Psoas muscle (tissue), 8 donors: ENCODE measurements around the gene UPF2. TPM values are rescaled to one million over a fixed set of nuclear protein-coding genes. Genes with fewer than 3 reads are reported as not detected.

ENCODE experiments used
- ATAC-seq, 4 donors: fragments of 200-7000 bp; cut with Tn5 transposase; one replicate each; pipeline ENCODE4 v1.9.1; 2020; ENCODE audit warnings: moderate library complexity in 3 of 4, mild to moderate bottlenecking in 2 of 4
- DNase-seq, 2 donors: peaks; one replicate each; pipeline ENCODE4 v3.0.0-alpha.2; 2020
- H3K27ac ChIP-seq: fragments of 200-600 bp; one replicate; pipeline ENCODE4 v1.8.0; 2022
- H3K27me3 ChIP-seq, 3 donors: fragments of 200-600 bp in 1 of 3; one replicate each; pipeline versions ENCODE4 v1.6.1 to v1.8.0; 2013 to 2022; ENCODE audit warnings: low read length in 2 of 3, mild to moderate bottlenecking in 2 of 3, moderate library complexity in 1 of 3; ENCODE audit not compliant: insufficient read depth in 3 of 3
- H3K36me3 ChIP-seq, 2 donors: fragments of 200-600 bp in 1 of 2; one replicate each; pipeline versions ENCODE4 v1.6.1 to v1.8.0; 2013 to 2022; ENCODE audit warnings: low read depth in 1 of 2, mild to moderate bottlenecking in 1 of 2, moderate library complexity in 1 of 2; ENCODE audit not compliant: insufficient read depth in 1 of 2
- H3K4me1 ChIP-seq: fragments of 200-600 bp; one replicate; pipeline ENCODE4 v1.8.0; 2022
- H3K4me3 ChIP-seq: fragments of 200-600 bp; one replicate; pipeline ENCODE4 v1.8.0; 2022; ENCODE audit warnings: mild to moderate bottlenecking
- H3K9me3 ChIP-seq: fragments of 200-600 bp; one replicate; pipeline ENCODE4 v1.8.0; 2022
- WGBS, 3 donors: extraction: QIAGEN DNeasy Blood & Tissue Kit; methylation state at CpG; one replicate each; pipeline versions ENCODE4 v1.1.6 to v1.1.7; 2013; 5-methylcytosine and 5-hydroxymethylcytosine counted together
- intact Hi-C, 2 donors: fragments of 100-400 bp; cut with DNase I; formaldehyde crosslinking; loops; one replicate each; pipeline versions ENCODE4 v1.11.0 to v1.14.2; 2022
- polyA plus RNA-seq, 3 donors: library from polyadenylated mRNA; stranded (reverse); fragments of 200-250 nt; gene quantifications; one replicate each; pipeline ENCODE4 v1.2.3, GENCODE V29; 2013
- total RNA-seq, 4 donors: library from RNA; stranded (reverse); fragmentation: NEBNext Ultra II Directional in 2 of 4; extraction: Animal tissue kit (Norgen Biotek cat#: 25700) in 2 of 4; gene quantifications; one replicate each; pipeline versions ENCODE4 v1.2.1 to v1.2.4, GENCODE V29; 2021 to 2023
- TF ChIP-seq, protein P1 (sequence below): fragments of 200-600 bp; IDR thresholded peaks from one replicate; pipeline ENCODE4 v1.8.0; 2022; ENCODE audit warnings: antibody characterized with exemption
- donor health status: healthy with polysubstance abuse.
- donor health status: DM: no; HTN: no; CAD: no; lungs with moderate emphysema.
- donor health status: Bipolar disorder and iron deficiency.
- donor health status: healthy.
- donor health status: DM: yes; HTN: yes; CAD: no.
- donor health status: DM: no; HTN: no; CAD: no.
- donor health status: DM: no; HTN: no; CAD: no.
- donor health status: DM: yes; HTN: yes; CAD: no.

UPF2 gene
- total and polyA plus RNA-seq, 7 donors: 12.7 to 35.1 (median 23.6) TPM

- peaks cover 6% of the 10 kb centered on the region for H3K4me1 ChIP-seq
- TF ChIP-seq, protein P1, sequence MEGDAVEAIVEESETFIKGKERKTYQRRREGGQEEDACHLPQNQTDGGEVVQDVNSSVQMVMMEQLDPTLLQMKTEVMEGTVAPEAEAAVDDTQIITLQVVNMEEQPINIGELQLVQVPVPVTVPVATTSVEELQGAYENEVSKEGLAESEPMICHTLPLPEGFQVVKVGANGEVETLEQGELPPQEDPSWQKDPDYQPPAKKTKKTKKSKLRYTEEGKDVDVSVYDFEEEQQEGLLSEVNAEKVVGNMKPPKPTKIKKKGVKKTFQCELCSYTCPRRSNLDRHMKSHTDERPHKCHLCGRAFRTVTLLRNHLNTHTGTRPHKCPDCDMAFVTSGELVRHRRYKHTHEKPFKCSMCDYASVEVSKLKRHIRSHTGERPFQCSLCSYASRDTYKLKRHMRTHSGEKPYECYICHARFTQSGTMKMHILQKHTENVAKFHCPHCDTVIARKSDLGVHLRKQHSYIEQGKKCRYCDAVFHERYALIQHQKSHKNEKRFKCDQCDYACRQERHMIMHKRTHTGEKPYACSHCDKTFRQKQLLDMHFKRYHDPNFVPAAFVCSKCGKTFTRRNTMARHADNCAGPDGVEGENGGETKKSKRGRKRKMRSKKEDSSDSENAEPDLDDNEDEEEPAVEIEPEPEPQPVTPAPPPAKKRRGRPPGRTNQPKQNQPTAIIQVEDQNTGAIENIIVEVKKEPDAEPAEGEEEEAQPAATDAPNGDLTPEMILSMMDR: no peak
- intact Hi-C loops: no loop called here
- WGBS, 3 donors: 77 to 82% (median 80%) methylated on average over 12 to 13 of the region's 13 CpGs
- no peaks in the 10 kb centered on the region for H3K9me3 ChIP-seq
- ATAC-seq (no peak), DNase-seq (peak in 1 of 2 donors; percentile 43)
- H3K27me3 ChIP-seq: no peaks in the 10 kb centered on the region
- no peak overlapping the region for H3K4me3 ChIP-seq
- H3K36me3 ChIP-seq: no peaks in the 10 kb centered on the region
- H3K27ac ChIP-seq: no peak overlapping the region
Measured at GRCh38 chr10:11877591-11877905, 165.1 kb downstream of the UPF2 start.

DNA sequence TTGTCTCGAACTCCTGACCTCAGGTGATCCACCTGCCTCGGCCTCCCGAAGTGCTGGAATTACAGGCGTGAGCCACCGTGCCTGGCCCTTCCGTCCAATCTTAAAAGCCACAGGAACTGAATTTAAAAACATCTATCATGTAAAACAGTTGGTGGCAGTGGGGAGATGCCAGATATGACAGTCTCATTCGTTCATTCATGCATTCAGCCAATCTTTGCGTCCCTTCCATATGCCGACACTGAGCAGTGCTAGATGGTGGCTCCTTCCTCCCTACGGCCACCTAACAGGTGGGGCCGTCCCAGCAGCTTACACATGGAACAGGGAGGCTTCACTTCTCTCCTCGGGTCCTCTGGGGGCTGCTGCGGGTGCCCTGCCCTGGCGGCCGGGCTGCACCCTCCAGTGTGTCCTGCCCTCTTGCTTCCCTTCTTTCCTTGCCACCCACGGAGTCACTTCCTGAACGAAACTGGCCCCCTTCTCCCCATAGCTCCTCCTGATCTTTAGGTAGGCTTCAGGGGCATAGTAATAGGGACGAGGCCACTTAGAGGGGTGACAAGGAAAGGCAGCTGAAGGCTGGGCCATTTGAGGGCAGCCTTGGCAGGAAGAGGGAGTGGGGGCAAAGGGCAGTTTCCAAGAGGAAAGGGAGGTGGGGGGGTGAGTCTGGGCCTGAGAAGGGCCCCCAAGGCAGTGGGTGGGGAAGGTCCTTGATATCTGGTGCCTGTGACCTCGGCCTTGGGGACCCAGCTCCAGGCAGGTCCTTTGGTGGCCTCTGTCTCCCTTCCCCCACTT, 165.6 kb downstream of the UPF2 start:
- TF ChIP-seq, protein P1: no peak
- peaks cover 6% of the 10 kb centered on the region for H3K4me1 ChIP-seq
- WGBS, 3 donors: 89 to 92% (median 91%) methylated on average over 19 of the region's 19 CpGs
- H3K9me3 ChIP-seq: no peaks in the 10 kb centered on the region
- H3K27me3 ChIP-seq: no peaks in the 10 kb centered on the region
- intact Hi-C loops: no loop called here
- no peak overlapping the region for H3K27ac ChIP-seq
- DNase-seq: peak in 1 of 2 donors; percentile 41
- H3K36me3 ChIP-seq: no peaks in the 10 kb centered on the region
- no peak for ATAC-seq
- H3K4me3 ChIP-seq: no peak overlapping the region

- no peak for ATAC-seq
Measured at GRCh38 chr10:11876324-11876723, 166.3 kb downstream of the UPF2 start.

DNA sequence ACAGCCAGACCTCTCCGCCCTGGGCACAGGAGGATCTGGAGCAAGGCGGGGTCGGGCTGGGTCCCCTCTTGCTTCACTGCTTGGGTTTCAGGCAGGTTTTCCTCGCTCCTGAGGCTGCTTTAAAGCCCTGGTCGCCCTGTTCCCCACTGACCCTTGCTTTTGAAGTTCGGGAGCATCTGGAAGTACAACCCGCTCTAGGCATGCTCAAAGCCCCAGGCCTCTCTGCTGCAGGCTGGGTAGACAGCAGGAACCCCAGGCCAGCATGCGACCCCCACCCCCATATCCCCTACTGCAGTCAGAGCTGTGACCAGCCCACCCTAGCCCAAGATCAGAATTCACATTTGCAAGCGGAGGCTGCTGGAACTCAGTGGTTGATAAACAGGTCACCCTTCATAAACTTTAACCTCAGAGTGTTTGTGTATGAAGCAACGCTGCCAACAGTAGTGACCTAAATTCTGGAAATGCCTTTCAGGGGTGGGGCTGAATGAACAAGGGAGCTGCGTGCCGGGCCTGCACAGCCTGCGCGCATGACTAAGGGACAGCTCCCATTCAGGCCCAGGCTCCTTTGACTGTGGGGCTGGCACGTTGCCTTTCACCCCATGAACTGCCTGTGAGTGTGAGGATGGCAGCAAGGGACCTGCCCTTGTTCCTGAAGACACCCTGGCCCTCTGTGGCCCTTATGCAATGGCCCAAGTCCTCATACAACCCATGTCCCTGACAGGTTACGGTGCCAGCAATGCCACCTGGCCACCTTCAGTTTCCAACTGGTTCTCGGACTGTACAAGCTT, 166.9 kb downstream of the UPF2 start:
- peak; percentile 75 to 94 (median 90) for ATAC-seq
- Histone ChIP-seq H3K27ac (peak overlapping the region; percentile 46), H3K9me3 (no peaks in the 10 kb centered on the region), H3K4me3 (no peak overlapping the region), H3K27me3 (no peaks in the 10 kb centered on the region), H3K36me3 (no peaks in the 10 kb centered on the region), H3K4me1 (peaks cover 6% of the 10 kb centered on the region)
- intact Hi-C loops: no loop called here
- TF ChIP-seq, protein P1: no peak
- DNase-seq: peak; percentile 81 to 91
- WGBS, 3 donors: 49 to 60% (median 58%) methylated on average over 17 of the region's 17 CpGs

More at GRCh38 chr10:11876324-11876723, 166.3 kb downstream of the UPF2 start:
- Histone ChIP-seq H3K36me3 (no peaks in the 10 kb centered on the region), H3K4me3 (no peak overlapping the region), H3K27ac (peak overlapping the region; percentile 46), H3K27me3 (no peaks in the 10 kb centered on the region), H3K4me1 (peaks cover 6% of the 10 kb centered on the region), H3K9me3 (no peaks in the 10 kb centered on the region)
- DNase-seq: peak in 1 of 2 donors; percentile 6
- 93 to 98% (median 95%) methylated on average over 6 of the region's 6 CpGs for WGBS, 3 donors
- TF ChIP-seq, protein P1: no peak
- intact Hi-C loops: no loop called here
